ENCODE results near the gene GNG5.
"Not testable (repeated sequence)": the region's sequence is repeated elsewhere in the genome, so short reads cannot be mapped to it uniquely, and the experiment has no call there.

Gene GNG5

DNA sequence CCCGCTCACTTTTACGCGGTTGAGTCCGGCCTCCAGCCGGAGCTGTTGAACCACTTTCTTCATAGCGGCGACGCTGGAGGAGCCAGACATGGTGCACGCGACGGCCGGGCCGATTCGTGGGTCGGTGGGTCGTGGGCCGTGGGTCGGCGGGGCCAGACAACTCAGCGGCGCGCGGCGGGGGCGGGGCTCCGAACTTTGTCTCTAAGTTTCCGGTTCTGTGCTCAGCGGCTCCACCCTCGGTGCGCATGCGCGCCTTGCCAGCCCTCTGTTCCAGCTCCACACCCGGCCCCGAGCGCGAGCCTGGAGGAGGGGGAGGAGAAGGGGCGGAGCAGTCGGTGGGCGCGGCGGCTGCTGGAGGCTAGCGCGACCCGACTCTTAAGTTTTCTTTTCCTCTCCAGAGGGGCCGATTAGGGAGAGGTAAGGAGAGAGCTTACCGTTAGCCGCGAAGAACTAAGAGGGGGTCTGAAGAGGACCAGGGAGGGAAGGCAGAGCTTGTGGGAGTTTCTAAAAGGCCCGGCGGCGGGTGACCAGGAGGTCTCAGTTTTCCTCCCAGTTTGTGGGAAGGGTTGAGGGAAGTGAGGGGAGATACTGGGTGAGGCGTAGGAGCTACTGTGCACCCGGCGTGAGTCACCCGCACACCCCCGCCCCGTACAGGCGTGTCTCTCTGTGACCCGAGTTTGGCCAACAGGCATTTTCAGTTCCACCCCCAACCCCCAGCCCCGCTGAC lies at the start of gene GNG5, which contains the start of gene SPATA1:
TSS of gene GNG5 (minus strand) at position 580 of the 727 bp plus-strand sequence. CDS start at position 90, 490 bp downstream.
TSS of gene SPATA1 (plus strand) at position 385 of the 727 bp plus-strand sequence. CDS start 9,974 bp downstream, outside the sequence.
- peak; percentile 89 to 95 for DNase-seq

DNA sequence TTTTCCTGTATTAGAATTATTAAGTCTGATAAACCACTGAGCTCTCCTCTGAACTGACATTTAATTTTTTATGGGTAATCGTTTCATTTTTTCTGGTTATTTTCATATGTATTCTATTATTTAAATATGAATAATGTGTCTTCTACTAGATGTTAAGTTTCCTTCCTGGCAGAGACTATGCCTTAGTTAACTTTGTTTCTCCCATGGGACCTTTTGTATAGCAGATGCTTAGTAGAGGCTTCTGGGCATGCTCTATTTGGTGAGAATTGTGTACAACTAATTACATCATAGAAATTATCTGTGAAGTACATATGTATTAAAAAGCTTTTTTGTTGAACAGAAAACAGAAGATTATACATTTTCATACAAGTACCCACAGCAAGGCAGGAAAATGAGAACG lies 44.4 kb upstream of the GNG5 start:
- no peak for DNase-seq

DNA sequence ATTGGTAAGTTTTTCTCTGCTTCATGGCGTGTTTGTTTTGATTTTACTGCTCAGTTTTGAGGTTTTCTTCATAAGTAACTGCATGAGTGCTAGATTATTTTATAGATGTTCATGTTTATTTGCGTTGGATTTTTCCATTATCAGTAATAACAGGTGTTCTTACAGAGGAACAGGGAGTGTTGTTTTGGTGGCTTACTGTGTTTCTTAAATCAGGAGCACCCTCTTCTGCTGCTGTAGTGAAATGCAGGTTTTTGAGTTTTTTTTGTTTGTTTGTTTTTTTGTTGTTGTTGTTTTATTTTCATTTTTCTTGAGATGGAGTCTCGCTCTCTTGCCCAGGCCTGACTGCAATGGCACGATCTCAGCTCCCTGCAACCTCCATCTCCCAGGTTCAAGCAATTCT lies 35.3 kb upstream of the GNG5 start:
- no peak for DNase-seq

DNA sequence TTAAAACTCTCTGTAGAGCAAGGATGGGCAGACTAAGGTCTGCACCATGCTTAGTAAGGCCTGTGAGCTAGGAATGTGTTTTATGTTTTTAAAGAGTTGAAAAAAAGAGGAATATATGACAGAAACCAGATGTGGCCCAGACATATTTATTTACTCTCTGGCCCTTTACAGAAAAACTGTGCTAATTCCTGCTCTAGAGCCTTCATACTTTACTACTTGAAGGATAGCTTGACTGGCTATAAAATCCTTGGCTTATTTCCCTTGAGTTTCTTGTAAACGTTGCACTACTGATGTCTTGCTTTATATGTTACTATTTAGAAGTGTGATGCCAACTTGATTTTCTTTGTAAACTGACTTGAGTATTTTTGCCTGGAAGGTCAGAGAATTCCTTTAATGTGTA lies 34.4 kb upstream of the GNG5 start:
- no peak for DNase-seq

DNA sequence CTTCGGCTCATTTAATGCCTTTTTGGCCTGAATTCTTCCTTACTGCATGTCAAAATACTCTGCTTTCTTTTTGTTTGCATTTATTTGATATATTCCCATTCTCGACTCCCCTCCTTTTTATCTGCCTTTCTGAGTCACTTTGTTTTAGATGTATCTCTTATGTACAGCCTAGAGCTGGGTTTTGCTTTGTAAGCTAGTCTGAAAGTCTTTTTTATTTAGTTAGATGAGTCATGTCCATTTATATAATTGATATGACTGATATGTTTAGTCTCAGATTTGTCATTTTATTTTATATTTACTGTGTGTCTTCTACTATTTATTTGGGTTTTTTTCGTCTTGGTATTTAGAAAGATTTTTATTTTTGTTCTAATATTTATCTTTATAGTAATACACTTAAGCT lies 33.6 kb upstream of the GNG5 start:
- no peak for DNase-seq

DNA sequence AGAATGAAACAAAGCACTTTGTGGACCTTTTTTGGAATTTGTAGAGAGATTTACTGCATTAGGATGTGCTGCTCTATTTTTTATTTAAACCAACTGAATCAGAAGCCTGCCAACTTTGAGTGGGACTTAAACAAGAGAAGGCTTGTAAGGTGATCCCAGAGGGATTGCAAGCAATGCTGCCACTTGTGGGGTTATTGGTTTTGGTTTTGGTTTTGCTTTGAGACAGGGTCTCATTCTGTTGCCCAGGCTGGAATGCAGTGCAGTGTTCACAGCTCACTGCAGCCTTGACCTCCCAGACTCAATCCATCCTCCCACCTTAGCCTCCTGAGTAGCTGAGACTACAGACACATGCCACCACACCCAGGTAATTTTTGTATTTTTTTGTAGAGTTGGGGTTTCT lies 32.2 kb upstream of the GNG5 start:
- DNase-seq, result no peak

DNA sequence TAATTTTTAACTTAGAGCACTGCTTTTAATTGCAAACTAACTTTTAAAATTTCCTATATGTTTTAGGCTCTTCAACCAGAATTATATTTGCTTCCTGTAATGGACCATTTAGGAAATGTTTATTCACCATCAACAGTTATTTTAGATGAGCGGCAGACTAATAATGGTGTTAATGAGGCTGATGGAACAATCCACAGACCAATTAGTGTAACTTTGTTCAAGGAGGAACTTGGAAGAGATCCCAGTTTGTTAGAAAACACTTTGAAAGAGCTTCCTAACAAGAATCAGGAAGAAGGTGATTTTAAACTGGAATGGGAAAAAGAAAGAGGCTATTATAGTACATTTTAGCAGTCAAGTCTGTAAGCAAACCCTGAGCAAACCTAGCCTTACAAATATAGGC lies 19.4 kb upstream of the GNG5 start:
- no peak for DNase-seq

DNA sequence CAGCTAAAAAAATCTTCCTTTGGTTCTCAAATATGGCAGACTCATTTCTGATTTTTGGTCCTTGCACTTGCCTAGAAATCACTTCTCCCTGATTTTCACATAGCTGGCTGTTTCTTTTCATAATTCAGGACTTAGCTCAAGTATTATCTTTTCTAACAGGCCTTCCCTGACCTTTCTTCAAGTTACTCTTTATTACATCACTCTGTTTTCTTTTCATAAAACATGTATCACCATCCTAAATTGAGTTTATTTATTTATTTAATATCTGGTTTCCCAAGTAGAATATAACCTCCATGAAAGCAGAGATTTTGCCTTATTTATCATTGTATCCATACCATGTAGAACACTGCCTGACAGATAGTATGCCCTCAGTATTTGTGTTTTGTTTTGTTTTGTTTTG lies 18.2 kb upstream of the GNG5 start:
- DNase-seq, result no peak

DNA sequence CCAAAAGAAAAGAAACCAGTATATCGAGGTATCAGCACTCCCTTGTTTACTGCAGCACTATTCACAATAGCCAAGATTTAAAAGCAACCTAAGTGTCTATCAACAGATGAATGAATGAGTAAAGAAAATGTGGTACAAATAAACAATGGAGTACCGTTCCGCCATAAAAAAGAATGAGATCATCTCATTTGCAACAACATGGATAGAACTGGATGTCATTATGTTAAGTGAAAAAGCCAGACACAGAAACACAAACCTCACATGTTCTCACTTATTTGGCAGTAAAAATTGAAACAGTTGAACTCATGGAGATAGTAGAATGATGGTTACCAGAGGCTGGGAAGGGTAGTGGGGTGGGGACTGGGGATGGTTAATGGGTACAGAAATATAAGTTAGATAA lies 4.3 kb upstream of the GNG5 start:
- no peak for DNase-seq

DNA sequence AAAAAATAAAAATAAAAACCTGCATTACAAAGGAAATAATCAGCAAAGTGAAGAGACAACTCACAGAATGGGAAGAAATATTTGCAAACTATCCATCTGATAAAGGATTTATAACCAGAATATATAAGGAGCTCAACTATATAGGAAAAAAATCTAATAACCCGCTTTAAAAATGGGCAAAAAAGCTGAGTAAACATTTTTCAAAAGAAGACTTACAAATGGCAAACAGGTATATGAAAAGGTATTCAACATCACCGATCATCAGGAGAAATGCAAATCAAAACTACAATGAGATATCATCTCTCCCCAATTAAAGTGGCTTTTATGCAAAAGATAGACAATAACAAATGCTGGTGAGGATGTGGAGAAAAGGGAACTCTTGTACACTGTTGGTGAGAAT lies 3.8 kb upstream of the GNG5 start:
- DNase-seq, result no peak

DNA sequence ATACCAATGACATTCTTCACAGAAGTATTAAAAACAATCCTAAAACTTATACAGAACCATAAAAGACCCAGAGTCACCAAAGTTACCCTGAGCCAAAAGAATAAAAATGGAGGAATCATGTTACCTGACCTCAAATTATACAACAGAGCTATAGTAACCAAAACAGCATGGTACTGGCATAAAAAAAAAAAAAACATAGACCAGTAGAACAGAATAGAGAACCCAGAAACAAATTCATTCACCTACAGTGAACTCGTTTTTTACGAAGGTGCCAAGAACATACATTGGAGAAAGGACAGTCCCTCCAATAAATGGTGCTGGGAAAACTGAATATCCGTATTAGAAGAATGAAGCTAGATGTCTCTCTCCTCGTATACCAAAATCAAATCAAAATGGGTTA lies 2.6 kb upstream of the GNG5 start:
- no peak for DNase-seq

DNA sequence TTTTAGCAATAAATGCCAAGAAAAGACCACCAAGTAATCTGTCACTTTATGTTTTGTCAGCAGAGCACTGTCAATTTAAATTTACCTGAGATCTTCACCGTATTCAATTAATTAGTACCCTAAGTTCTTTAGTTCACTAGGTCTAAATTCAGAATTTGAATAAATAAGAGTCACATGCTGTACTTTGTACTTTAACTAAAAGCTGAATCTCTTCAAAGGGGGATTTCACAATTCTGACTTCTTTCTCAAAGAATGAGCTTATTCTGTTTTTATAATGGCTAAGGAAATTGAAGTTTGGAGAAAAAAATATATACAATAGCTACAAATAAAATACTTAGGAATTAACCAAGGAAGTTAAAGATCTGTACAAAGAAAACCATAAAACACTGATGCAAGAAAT lies 2.1 kb upstream of the GNG5 start:
- no peak for DNase-seq

DNA sequence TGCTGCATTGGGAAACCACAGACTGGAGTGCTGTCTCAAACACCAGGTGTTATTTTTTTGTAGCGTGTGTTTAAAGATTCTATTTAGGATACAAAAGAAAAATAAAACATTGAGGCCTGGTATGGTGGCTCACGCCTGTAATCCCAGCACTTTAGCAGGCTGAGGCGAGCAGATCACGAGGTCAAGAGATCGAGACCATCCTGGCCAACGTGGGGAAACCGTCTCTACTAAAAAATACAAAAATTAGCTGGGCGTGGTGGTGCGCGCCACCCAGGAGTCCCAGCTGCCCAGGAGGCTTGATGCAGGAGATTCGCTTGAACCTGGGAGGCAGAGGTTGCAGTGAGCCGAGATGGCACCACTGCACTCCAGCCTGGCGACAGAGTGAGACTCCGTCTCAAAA lies 1.5 kb upstream of the GNG5 start:
- DNase-seq, result not testable (repeated sequence)

DNA sequence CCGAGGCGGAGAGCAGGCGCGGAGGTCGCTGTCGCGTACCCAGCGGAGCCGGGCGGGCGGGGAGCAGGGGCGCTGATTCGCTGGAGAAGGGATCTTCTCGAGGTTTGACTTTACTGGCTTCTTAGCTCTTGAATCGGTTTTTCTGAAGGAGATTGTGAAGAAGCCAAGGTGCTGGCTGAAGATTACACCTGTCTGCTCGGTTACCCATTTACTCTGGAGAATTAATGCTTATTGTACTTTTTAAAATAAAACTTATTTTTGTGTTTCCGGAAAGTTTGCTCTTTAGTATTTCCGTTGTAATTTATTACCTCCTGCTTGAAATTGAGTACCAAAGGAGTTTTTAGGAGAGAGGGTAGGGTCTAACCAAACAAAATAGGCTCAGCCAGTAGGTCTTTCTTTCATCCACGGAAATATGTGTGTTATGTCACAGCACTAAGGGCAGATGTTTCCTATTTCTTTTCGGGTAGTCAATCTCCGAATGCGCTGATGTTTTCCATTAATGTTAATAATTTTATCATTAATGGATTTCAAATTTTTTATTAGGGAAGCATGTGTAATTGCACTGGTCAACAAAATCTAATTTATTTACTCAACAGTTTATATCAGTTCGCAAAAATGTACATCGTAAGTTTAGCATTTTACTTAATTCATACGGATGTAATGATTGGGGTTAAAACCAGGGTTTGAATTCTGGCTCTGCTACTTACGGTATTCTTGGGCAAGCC lies 510 bp upstream of the GNG5 start:
- DNase-seq, result peak in 1 of 2 experiments; percentile 11

DNA sequence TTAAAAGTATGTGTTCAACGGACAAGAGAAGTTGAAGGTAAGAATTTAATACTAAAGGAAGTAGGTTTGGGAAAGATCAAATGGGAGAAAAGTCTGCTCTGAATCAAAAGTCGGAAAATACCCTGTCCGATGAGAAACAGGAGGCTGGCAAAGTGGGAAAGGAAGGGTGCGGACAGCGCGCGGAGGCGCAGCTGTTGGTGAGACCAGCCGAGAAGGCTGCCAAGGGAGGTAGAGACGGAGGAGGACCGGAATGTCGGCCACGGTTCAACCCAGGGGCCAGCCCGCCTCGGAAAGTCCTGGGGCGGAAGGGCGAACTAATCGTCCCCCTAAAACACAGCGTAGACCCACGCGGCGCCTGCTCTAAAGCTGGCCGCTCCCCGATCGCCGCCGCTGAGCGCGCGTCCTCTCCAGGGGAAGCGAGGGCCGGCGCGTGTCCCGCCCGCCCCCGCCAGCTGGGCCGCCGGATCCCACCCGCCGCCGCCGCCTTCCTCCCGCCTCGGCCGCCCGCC lies 834 bp downstream of the GNG5 start:
- peak; percentile 63 to 70 for DNase-seq

DNA sequence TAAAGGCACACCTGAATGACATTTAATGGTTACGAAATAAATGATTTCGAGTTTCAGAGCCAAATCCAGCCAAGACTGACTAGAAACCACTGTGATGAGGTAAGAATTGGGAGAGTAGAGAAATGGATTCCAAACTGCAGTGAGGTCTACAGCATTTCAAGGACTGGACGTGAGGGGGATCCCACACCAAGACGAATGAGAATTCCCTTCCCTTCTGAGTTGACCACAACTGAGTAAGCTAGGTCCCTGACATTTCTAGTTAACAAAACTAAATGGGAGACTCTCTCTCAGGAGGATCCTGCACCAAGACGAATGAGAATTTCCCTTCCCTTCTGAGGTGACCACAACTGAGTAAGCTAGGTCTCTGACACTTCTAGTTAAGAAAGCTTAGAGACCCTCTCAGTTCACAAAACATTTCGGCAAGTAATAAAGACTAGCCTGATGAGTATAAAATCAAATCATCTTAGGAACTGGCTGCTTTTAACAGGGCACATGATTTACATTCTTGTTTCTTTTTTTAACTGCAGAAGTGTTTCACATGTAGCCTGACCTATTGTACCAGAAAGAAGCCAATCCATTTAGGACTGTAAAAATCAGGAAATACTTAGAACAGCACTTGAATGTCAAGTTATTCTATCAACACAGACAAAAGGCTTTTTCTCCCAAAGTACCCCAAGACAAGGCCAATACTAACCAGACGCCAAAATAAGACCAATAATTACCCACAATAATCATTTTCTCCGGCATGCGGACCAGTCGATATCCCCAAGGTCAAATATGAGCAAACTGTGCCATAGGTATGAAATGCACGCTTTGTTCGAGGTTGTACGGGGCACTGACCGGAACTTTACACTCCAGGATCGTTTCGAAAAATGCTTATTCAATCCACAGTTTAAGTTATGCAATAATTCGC lies 1.5 kb downstream of the GNG5 start:
- DNase-seq, result no peak

DNA sequence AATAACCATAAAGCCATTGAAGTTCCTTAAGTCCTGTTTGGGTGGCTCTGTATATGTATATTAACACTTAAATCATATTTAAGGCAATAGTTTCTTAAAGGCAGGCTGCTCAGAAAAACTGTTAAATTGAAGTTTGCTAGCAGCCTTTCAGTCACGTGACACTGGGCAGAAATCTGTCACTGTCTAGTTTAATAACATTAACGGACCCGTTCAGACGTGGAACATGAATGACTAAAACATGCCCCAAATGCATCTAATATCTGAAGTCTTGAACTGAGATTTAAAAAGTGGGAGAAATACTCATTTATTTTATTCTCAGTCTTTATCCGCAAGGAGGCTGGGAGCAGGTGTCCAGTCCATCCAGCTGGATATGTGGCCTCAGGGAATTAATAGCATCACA lies 3.5 kb downstream of the GNG5 start:
- DNase-seq, result no peak

DNA sequence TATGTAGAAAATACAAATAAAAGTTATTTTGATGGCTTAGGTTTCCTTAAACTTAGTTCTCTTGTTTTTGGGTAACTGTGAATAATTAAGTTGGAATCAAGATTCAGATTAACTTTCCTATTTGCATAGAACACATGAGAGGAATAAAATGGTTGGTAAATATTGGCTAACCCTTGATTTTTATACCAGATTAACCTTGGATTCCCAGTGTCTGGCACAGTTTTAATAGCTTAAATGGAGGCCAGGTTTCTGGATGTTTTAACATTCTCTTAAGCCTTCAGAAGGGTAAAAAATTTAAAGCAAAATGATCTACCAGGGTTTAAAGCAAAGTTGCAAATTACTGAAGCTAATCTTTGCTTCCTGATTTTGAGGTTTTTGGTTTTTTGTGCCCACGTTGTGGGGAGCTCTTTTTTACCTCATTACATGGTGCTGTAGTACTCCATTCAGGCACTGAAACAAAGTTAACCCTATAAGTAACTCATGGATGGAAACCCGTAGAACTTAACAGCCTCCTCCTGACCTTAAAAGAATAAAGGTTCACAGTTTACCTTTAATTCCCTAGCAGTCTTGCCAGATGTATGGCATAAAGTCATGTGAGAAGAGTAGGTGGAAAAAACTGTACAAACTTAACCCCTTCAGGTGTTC lies 8.6 kb downstream of the GNG5 start:
- DNase-seq, result no peak

DNA sequence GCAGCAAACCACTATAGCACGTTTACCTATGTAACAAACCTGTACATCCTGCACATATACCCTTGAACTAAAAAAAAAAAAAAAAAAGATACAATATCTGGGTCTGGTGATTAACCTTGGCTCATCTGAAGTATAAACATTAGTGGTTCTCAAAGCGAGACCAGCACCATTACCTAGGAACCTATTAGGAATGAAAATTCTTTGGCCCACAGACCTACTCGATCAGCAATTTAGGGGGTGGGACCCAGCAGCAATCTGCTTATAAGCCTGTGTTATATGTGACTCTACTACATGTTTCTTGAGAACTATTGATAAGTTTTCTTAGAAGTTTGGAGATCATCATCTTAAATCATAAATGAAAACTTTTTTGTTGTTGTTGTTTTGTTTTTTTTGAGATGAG lies 9.9 kb downstream of the GNG5 start:
- DNase-seq, result no peak

DNA sequence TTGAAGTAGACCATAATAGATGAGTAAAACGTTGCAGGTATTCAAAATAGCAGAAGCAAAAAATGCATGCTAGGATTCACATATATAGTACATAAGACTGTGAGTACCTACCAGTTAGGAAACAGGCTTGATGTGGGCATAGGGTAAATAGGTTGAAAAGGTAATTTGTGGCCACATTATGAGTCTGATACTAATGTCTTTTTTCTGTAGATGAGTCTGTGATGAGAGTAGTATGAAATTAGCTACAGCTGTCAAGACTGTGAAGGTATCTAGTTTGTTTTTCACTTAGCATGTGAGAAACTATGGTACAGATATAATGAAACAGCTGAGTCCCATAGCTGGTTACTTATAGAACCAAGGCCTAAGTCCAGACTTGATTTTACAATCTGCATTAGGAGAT lies 12.6 kb downstream of the GNG5 start:
- DNase-seq, result no peak

DNA sequence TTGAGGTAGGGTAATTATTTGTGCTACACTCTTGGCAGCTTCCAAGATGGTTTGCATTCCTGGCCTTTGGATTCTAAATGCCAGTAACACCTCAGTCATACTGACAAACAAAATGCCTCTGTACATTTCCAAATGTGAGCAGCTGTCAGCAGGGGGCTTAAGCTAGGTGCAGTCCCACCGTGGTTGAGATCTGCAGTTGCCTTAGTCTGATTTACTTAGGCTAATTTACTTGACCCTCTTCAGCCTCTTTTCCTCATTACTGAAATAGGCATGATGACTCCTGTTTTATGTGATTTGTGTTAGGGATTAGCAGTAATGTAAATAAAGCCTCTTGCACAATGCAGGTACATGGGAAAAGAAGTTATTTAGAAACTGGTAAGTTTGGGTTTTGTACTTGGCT lies 13.7 kb downstream of the GNG5 start:
- DNase-seq, result no peak

DNA sequence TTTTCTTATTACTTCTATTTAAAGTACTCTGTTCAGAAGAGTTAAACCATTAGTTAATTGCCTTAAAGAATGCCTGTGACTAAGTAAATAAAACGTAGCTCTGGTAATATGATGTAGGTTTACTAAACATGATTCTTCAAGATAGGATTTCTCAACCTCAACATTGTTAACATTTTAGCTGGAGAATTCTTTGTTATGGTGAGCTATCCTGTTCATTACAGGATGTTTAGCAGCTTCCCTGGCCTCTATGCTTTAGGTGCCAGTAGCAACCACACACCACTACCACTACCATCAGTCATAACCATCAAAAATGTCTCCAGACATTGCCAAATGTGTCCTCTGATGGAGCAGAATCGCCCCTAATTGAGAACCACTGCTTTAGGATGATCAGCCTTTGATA lies 16.6 kb downstream of the GNG5 start:
- no peak for DNase-seq

DNA sequence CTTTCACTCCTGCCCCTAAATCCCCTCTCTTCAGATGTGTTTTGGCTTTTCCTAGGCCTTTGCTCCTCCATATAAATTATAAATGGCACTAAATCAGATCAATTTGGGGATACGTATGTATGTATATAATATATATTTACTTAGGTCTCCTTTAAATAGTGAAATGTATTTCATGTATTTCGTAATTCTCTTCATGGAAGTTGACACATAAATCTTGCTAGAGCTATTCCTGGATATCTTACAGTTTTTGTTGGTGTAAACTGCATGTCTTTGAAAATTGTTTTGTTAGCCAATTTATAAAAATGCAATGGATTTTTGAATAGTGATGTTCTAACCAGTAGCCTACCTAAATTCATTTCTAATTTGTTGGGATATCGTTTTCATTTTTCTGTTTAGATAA lies 18.3 kb downstream of the GNG5 start:
- DNase-seq, result no peak

Measured in SHP77 (cell line).